HCT116 (cell line): ENCODE data around the gene CDK13. TPM values are rescaled to one million over a fixed set of nuclear protein-coding genes. Genes with fewer than 3 reads are reported as not detected.

ENCODE experiments used
- ATAC-seq: fragments of 200-7000 bp; cut with Tn5 transposase; 2 replicates; pipeline ENCODE4 v1.9.1; 2020; ENCODE audit warnings: mild to moderate bottlenecking, moderate library complexity
- BruUV-seq: library from RNA; stranded (reverse); fragments of 400-500 nt; replicated peaks from 2 replicates; lab custom pipeline; 2021; lab: Mats Ljungman, UMichigan
- CTCF ChIA-PET: fragments of 300-600 bp; sonication (Branson Sonifier 250); formaldehyde crosslinking; loops from one replicate; lab custom pipeline; 2021; ENCODE audit warnings: antibody characterized with exemption; lab: Charles Lee
- POLR2A ChIA-PET: fragments of 300-600, 350-600 bp; sonication (Branson Sonifier 250); formaldehyde crosslinking; loops from one replicate; lab custom pipeline; 2021; ENCODE audit warnings: antibody characterized with exemption; lab: Charles Lee
- RAD21 ChIA-PET, 2 experiments: fragments of 300-600 bp; sonication (Branson Sonifier 250); formaldehyde crosslinking; loops; one replicate each; lab custom pipeline; 2023; ENCODE audit warnings: low total read pairs in 2 of 2; ENCODE audit not compliant: uncharacterized antibody in 2 of 2, unreplicated experiment in 2 of 2, low non-redundant PET in 1 of 2; lab: Charles Lee
- DNase-seq: peaks from one replicate; pipeline ENCODE4 v3.0.0-alpha.2; 2010; ENCODE audit warnings: low read depth, low spot score
- H2AFZ ChIP-seq: fragments of 200-600 bp; shearing (Covaris generic), sonication (generic); 2 replicates; pipeline ENCODE4 v1.6.1; 2017; ENCODE audit warnings: low read depth, mixed run types, mixed read lengths, antibody characterized with exemption, low read length; ENCODE audit not compliant: poor library complexity, severe bottlenecking
- H3K27ac ChIP-seq: 2 replicates; pipeline ENCODE4 v1.5.1; 2012; ENCODE audit warnings: low read depth, low read length
- H3K27me3 ChIP-seq: fragments of 200-600 bp; sonication (generic); 2 replicates; pipeline ENCODE4 v1.6.1; 2016; ENCODE audit warnings: mixed run types, low read length, mixed read lengths; ENCODE audit not compliant: insufficient read depth
- H3K36me3 ChIP-seq, 2 experiments: fragments of 200-500 bp in 1 of 2; fragments of 200-600 bp in 1 of 2; sonication (Bioruptor generic) in 1 of 2; sonication (generic) in 1 of 2; 2 replicates each; pipeline versions ENCODE4 v1.5.1 to v1.6.1; 2014 to 2016; ENCODE audit warnings: low read length in 2 of 2, inconsistent platforms in 1 of 2, mixed read lengths in 1 of 2, mixed run types in 1 of 2; ENCODE audit not compliant: insufficient read depth in 2 of 2, control insufficient read depth in 1 of 2
- H3K4me1 ChIP-seq, 2 experiments: fragments of 200-600 bp in 1 of 2; sonication (generic) in 1 of 2; 2 replicates each; pipeline versions ENCODE4 v1.5.1 to v1.6.1; 2012 to 2017; ENCODE audit warnings: low read length in 2 of 2, inconsistent platforms in 1 of 2, mild to moderate bottlenecking in 1 of 2, mixed read lengths in 1 of 2, mixed run types in 1 of 2, moderate library complexity in 1 of 2; ENCODE audit not compliant: insufficient read depth in 2 of 2, control insufficient read depth in 1 of 2
- H3K4me2 ChIP-seq: fragments of 200-600 bp; sonication (generic); 2 replicates; pipeline ENCODE4 v1.6.1; 2017; ENCODE audit warnings: mixed run types, low read length, mixed read lengths
- H3K4me3 ChIP-seq, 2 experiments: fragments of 200-600 bp in 1 of 2; sonication (generic) in 1 of 2; replicated peaks in 1 of 2; 2 replicates each; pipeline ENCODE4 v1.5.1; 2011 to 2016; ENCODE audit warnings: low read length in 2 of 2, control low read depth in 1 of 2, low read depth in 1 of 2, mild to moderate bottlenecking in 1 of 2, mixed read lengths in 1 of 2, mixed run types in 1 of 2
- H3K79me2 ChIP-seq: fragments of 200-600 bp; sonication (generic); 2 replicates; pipeline ENCODE4 v1.6.1; 2017; ENCODE audit warnings: mild to moderate bottlenecking, mixed run types, low read length, moderate library complexity, mixed read lengths; ENCODE audit not compliant: insufficient read depth
- H3K9ac ChIP-seq: fragments of 200-600 bp; sonication (generic); 2 replicates; pipeline ENCODE4 v1.6.1; 2016; ENCODE audit warnings: low read length, mixed read lengths
- H3K9me2 ChIP-seq: fragments of 200-600 bp; sonication (generic), shearing (Covaris generic); 2 replicates; pipeline ENCODE4 v1.6.1; 2017; ENCODE audit warnings: mixed run types, mild to moderate bottlenecking, moderate library complexity; ENCODE audit not compliant: insufficient read depth
- H3K9me3 ChIP-seq, 2 experiments: fragments of 200-500 bp in 1 of 2; fragments of 200-600 bp in 1 of 2; sonication (Bioruptor generic) in 1 of 2; sonication (generic) in 1 of 2; 2 replicates each; pipeline ENCODE4 v1.6.1; 2014 to 2017; ENCODE audit warnings: low read length in 2 of 2, mixed read lengths in 2 of 2, inconsistent platforms in 1 of 2, low read depth in 1 of 2, mild to moderate bottlenecking in 1 of 2, mixed run types in 1 of 2, moderate library complexity in 1 of 2; ENCODE audit not compliant: control insufficient read depth in 1 of 2, insufficient read depth in 1 of 2
- H4K20me1 ChIP-seq: fragments of 200-600 bp; sonication (generic), shearing (Covaris generic); 2 replicates; pipeline ENCODE4 v1.6.1; 2017; ENCODE audit warnings: mixed run types, mild to moderate bottlenecking, moderate library complexity; ENCODE audit not compliant: insufficient read depth
- ATF3 ChIP-seq: IDR thresholded peaks from 2 replicates; pipeline ENCODE4 v1.6.1; 2012
- CEBPB ChIP-seq: IDR thresholded peaks from 2 replicates; pipeline ENCODE4 v1.6.1; 2012; ENCODE audit warnings: low read depth
- EGR1 ChIP-seq: IDR thresholded peaks from 2 replicates; pipeline ENCODE4 v1.6.1; 2012; ENCODE audit warnings: low read depth
- EZH2 ChIP-seq: fragments of 200-600 bp; sonication (generic); IDR thresholded peaks from 2 replicates; pipeline ENCODE4 v1.6.1; 2017; ENCODE audit warnings: antibody characterized with exemption, mixed run types
- JUND ChIP-seq: IDR thresholded peaks from 2 replicates; pipeline ENCODE4 v1.6.1; 2012
- POLR2A ChIP-seq: IDR thresholded peaks from 2 replicates; pipeline ENCODE4 v1.7.0; 2011; ENCODE audit warnings: borderline replicate concordance; ENCODE audit not compliant: insufficient read depth, insufficient read length; ENCODE audit errors: extremely low read depth
- REST ChIP-seq: IDR thresholded peaks from 2 replicates; pipeline ENCODE4 v1.6.1; 2012; ENCODE audit warnings: low read depth
- SIN3A ChIP-seq: IDR thresholded peaks from 2 replicates; pipeline ENCODE4 v1.6.1; 2012; ENCODE audit warnings: low read depth
- SP1 ChIP-seq: IDR thresholded peaks from 2 replicates; pipeline ENCODE4 v1.6.1; 2012; ENCODE audit warnings: low read depth
- SRF ChIP-seq: IDR thresholded peaks from 2 replicates; pipeline ENCODE4 v1.6.1; 2012; ENCODE audit warnings: low read depth
- YY1 ChIP-seq: IDR thresholded peaks from 2 replicates; pipeline ENCODE4 v1.6.1; 2011; ENCODE audit warnings: low read length, low read depth, moderate library complexity, mild to moderate bottlenecking; ENCODE audit not compliant: insufficient replicate concordance; ENCODE audit errors: extremely low read depth
- ZFX ChIP-seq: fragments of 450-650 bp; IDR thresholded peaks from 2 replicates; pipeline ENCODE4 v1.6.1; 2017
- intact Hi-C: fragments of 100-400 bp; cut with micrococcal nuclease; formaldehyde crosslinking; loops from 2 replicates; pipeline ENCODE4 v1.10.0; 2022
- total RNA-seq: library from RNA; stranded (reverse); gene quantifications from one replicate; pipeline ENCODE4 v1.2.1, GENCODE V29; 2021; ENCODE audit not compliant: unreplicated experiment

CDK13 gene
- total RNA-seq, 1 experiment from 2014 or later = 28.8 TPM

GRCh38 chr7:40003597-40003996, 53.5 kb downstream of the CDK13 start:
- H3K36me3 ChIP-seq = peaks cover 0 to 3% of the 10 kb centered on the region in 2 experiments; a peak in 1 of 4 replicates
- intact Hi-C loops = no loop called here
- CTCF ChIA-PET = no interaction called here
- H3K9me2 ChIP-seq = no peaks in the 10 kb centered on the region
- H2AFZ ChIP-seq = no peak overlapping the region
- ATAC-seq = no peak
- no peak for TF ChIP-seq EGR1
- TF ChIP-seq ATF3 = no peak
- no peak for TF ChIP-seq SP1
- TF ChIP-seq CEBPB = no peak
- no peak for TF ChIP-seq SRF
- no peak for TF ChIP-seq POLR2A
- no peak for TF ChIP-seq YY1
- TF ChIP-seq EZH2 = no peak
- TF ChIP-seq SIN3A = no peak
- no peak for TF ChIP-seq ZFX
- TF ChIP-seq REST = no peak
- no peak for TF ChIP-seq JUND
- TF ChIP-seq, all 23 proteins: peak for 0
- H3K4me1 ChIP-seq = no peaks in the 10 kb centered on the region
- RAD21 ChIA-PET = no interaction called here
- H3K4me3 ChIP-seq = no peak overlapping the region
- POLR2A ChIA-PET = no interaction called here
- no peak overlapping the region for H3K27ac ChIP-seq
- H3K9ac ChIP-seq = no peak overlapping the region
- no peaks in the 10 kb centered on the region for H3K9me3 ChIP-seq
- H4K20me1 ChIP-seq = no peaks in the 10 kb centered on the region
- BruUV-seq = no TSS peak
- H3K79me2 ChIP-seq = peaks cover 28% of the 10 kb centered on the region
- no peaks in the 10 kb centered on the region for H3K27me3 ChIP-seq
- H3K4me2 ChIP-seq = no peak overlapping the region
- no peak for DNase-seq
